Measurements from ENCODE around the gene IL16. TPM values are rescaled to one million over a fixed set of nuclear protein-coding genes. Genes with fewer than 3 reads are reported as not detected.
A peak's percentile ranks its signal among the peaks of the same experiment; 100 is the strongest.

Gene IL16
- total RNA-seq, 1 donor from 2014 or later, result 0.05 TPM

GRCh38 chr15:81296673-81297072 is 100.0 kb downstream of the IL16 start:
- no peaks in the 10 kb centered on the region for H3K9me3 Mint-ChIP-seq
- DNase-seq (ENCODE audit: low read depth, low spot score), result no peak
- TF ChIP-seq, protein P1, sequence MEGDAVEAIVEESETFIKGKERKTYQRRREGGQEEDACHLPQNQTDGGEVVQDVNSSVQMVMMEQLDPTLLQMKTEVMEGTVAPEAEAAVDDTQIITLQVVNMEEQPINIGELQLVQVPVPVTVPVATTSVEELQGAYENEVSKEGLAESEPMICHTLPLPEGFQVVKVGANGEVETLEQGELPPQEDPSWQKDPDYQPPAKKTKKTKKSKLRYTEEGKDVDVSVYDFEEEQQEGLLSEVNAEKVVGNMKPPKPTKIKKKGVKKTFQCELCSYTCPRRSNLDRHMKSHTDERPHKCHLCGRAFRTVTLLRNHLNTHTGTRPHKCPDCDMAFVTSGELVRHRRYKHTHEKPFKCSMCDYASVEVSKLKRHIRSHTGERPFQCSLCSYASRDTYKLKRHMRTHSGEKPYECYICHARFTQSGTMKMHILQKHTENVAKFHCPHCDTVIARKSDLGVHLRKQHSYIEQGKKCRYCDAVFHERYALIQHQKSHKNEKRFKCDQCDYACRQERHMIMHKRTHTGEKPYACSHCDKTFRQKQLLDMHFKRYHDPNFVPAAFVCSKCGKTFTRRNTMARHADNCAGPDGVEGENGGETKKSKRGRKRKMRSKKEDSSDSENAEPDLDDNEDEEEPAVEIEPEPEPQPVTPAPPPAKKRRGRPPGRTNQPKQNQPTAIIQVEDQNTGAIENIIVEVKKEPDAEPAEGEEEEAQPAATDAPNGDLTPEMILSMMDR (conservative IDR thresholded peaks at IDR 0.05), result no peak
- H3K4me1 Mint-ChIP-seq, result peaks cover 12% of the 10 kb centered on the region
- no peak overlapping the region for H3K27ac Mint-ChIP-seq (ENCODE audit: unreplicated experiment)
- no peaks in the 10 kb centered on the region for H3K27me3 Mint-ChIP-seq (ENCODE audit: low read depth)
- no peaks in the 10 kb centered on the region for H3K36me3 Mint-ChIP-seq (ENCODE audit: low read depth)
- H3K4me3 Mint-ChIP-seq, result no peak overlapping the region

- TF ChIP-seq, protein P1 (conservative IDR thresholded peaks at IDR 0.05), result no peak
- Mint-ChIP-seq H3K9me3 (no peaks in the 10 kb centered on the region), H3K4me3 (no peak overlapping the region), H3K27ac (ENCODE audit: unreplicated experiment) (no peak overlapping the region), H3K27me3 (ENCODE audit: low read depth) (no peaks in the 10 kb centered on the region), H3K4me1 (peaks cover 12% of the 10 kb centered on the region), H3K36me3 (ENCODE audit: low read depth) (no peaks in the 10 kb centered on the region)
- DNase-seq (ENCODE audit: low read depth, low spot score), result no peak
Observed at GRCh38 chr15:81297147-81297572, 100.5 kb downstream of the IL16 start.

DNA sequence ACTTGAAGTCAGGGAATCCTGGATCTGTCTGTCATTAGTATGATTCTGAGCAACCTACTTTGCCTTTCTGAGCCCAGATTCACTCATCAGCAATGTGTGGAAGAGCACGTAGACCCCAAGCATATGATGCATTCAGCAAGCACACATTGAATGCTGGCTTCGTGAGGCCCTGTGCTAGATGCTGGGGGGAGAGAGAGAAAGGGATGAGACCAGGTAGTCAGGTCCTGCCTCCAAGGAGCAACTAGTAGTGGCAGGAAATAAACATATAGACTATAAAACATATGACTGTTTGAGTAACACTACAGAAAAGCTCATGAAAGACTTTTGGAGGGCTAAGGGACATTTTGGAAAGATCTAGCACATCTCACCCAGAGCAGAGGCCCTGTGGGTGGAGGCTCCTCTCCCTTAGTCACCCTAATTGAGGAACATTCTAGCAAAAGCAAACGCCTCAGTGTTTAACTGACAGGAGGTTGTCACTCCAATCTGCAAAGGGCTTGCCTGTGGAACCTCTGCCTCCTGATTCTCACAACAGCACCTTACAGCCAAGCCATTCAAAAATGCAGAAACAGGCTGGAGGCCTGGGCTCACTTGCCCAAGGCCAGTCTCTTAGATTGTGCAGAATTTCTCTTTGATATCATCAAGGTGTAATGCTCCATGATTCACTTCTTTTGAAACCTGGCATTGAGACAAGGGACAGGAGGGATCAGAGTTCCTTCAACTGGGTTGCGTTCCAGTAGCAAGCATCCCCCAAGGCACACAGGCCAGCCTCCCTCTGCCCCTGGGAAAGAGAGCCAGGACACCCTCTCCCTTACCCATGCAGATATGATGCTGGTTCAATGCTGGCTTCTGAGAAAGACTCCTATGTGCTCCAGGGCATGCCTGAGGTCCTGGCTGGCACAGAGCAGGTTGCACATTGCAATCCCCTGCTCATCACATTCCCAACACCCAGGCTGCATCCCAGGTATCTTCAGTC is 101.2 kb downstream of the IL16 start:
- TF ChIP-seq, protein P1 (conservative IDR thresholded peaks at IDR 0.05), result no peak
- Mint-ChIP-seq H3K27me3 (ENCODE audit: low read depth) (no peaks in the 10 kb centered on the region), H3K27ac (ENCODE audit: unreplicated experiment) (no peak overlapping the region), H3K4me3 (no peak overlapping the region), H3K4me1 (peaks cover 12% of the 10 kb centered on the region), H3K36me3 (ENCODE audit: low read depth) (no peaks in the 10 kb centered on the region), H3K9me3 (no peaks in the 10 kb centered on the region)
- DNase-seq (ENCODE audit: low read depth, low spot score), result no peak

- Mint-ChIP-seq H3K9me3 (no peaks in the 10 kb centered on the region), H3K27ac (ENCODE audit: unreplicated experiment) (no peak overlapping the region), H3K27me3 (ENCODE audit: low read depth) (no peaks in the 10 kb centered on the region), H3K4me3 (no peak overlapping the region), H3K36me3 (ENCODE audit: low read depth) (no peaks in the 10 kb centered on the region), H3K4me1 (peaks cover 16% of the 10 kb centered on the region)
- TF ChIP-seq, protein P1 (conservative IDR thresholded peaks at IDR 0.05), result no peak
- DNase-seq (ENCODE audit: low read depth, low spot score), result no peak
Observed at GRCh38 chr15:81298611-81299010, 101.9 kb downstream of the IL16 start.

- H3K27ac Mint-ChIP-seq (ENCODE audit: unreplicated experiment), result peak overlapping the region; percentile 31
Observed at GRCh38 chr15:81299156-81299555, 102.5 kb downstream of the IL16 start.

More at GRCh38 chr15:81299156-81299555, 102.5 kb downstream of the IL16 start:
- DNase-seq (ENCODE audit: low read depth, low spot score), result no peak
- Mint-ChIP-seq H3K4me3 (no peak overlapping the region), H3K9me3 (no peaks in the 10 kb centered on the region), H3K36me3 (ENCODE audit: low read depth) (no peaks in the 10 kb centered on the region), H3K27me3 (ENCODE audit: low read depth) (no peaks in the 10 kb centered on the region), H3K4me1 (peaks cover 22% of the 10 kb centered on the region)
- TF ChIP-seq, protein P1 (conservative IDR thresholded peaks at IDR 0.05), result no peak

All from neural crest cell (in vitro differentiated cells).